NCI-H2196 (cell line): ENCODE results near the gene NDUFB10.

Experiments
- DNase-seq: peaks from one replicate; lab custom pipeline; 2025; ENCODE audit not compliant: unreplicated experiment; lab: John Stamatoyannopoulos, UW

Gene NDUFB10

GRCh38 chr16:1983544-1984346 is 24.4 kb downstream of the NDUFB10 start, which contains the start of gene GFER:
GFER (plus strand) TSS chr16:1984193; CDS start chr16:1984219, 26 bp downstream.
- peak; percentile 96 for DNase-seq

- DNase-seq = no peak
These were observed 25.2 kb downstream of the NDUFB10 start for GRCh38 chr16:1984347-1985225.

- no peak for DNase-seq
These were observed 26.3 kb downstream of the NDUFB10 start for GRCh38 chr16:1985466-1986150.

- no peak for DNase-seq
These were observed 27.9 kb downstream of the NDUFB10 start for GRCh38 chr16:1987198-1987597.

GRCh38 chr16:1989209-1990100 is 30.1 kb downstream of the NDUFB10 start, which contains the start of gene SYNGR3:
SYNGR3 (plus strand) TSS chr16:1989970; CDS start chr16:1990103, 133 bp downstream.
- DNase-seq = peak; percentile 42

- DNase-seq = no peak
These were observed 30.7 kb downstream of the NDUFB10 start for GRCh38 chr16:1990101-1990350.

GRCh38 chr16:1990351-1991134 is 31.2 kb downstream of the NDUFB10 start:
- peak; percentile 73 for DNase-seq

GRCh38 chr16:1991135-1991551 is 31.8 kb downstream of the NDUFB10 start:
- no peak for DNase-seq

GRCh38 chr16:1991588-1991947 is 32.2 kb downstream of the NDUFB10 start:
- no peak for DNase-seq

- no peak for DNase-seq
These were observed 32.8 kb downstream of the NDUFB10 start for GRCh38 chr16:1991948-1992703.

- no peak for DNase-seq
These were observed 33.5 kb downstream of the NDUFB10 start for GRCh38 chr16:1992704-1993317.

- DNase-seq = peak; percentile 58
These were observed 34.4 kb downstream of the NDUFB10 start for GRCh38 chr16:1993731-1994131.

- DNase-seq = no peak
These were observed 38.4 kb downstream of the NDUFB10 start for GRCh38 chr16:1997494-1998359.

- DNase-seq = no peak
These were observed 39.1 kb downstream of the NDUFB10 start for GRCh38 chr16:1998360-1998835.

- no peak for DNase-seq
These were observed 39.8 kb downstream of the NDUFB10 start for GRCh38 chr16:1998852-1999801.

GRCh38 chr16:1999866-2000514 is 40.7 kb downstream of the NDUFB10 start:
- DNase-seq = no peak
